Sigmoid colon (tissue), 3 donors: ENCODE measurements around the gene HHIP.

ENCODE experiments used
- POLR2A ChIP-seq, 2 donors: fragments of 450-650 bp; IDR thresholded peaks; one replicate each; pipeline ENCODE4 v1.6.1; 2016; ENCODE audit warnings: antibody characterized with exemption in 2 of 2, mild to moderate bottlenecking in 2 of 2, moderate library complexity in 2 of 2
- TF ChIP-seq, protein P1 (sequence below), 4 experiments: fragments of 450-650 bp in 3 of 4; fragments of 200-600 bp in 1 of 4; IDR thresholded peaks; one replicate each; pipeline ENCODE4 v1.5.1; 2016 to 2019; ENCODE audit warnings: antibody characterized with exemption in 4 of 4, mild to moderate bottlenecking in 3 of 4, moderate library complexity in 2 of 4

GRCh38 chr4:144681806-144682205 lies 35.9 kb downstream of the HHIP start:
- TF ChIP-seq, protein P1, sequence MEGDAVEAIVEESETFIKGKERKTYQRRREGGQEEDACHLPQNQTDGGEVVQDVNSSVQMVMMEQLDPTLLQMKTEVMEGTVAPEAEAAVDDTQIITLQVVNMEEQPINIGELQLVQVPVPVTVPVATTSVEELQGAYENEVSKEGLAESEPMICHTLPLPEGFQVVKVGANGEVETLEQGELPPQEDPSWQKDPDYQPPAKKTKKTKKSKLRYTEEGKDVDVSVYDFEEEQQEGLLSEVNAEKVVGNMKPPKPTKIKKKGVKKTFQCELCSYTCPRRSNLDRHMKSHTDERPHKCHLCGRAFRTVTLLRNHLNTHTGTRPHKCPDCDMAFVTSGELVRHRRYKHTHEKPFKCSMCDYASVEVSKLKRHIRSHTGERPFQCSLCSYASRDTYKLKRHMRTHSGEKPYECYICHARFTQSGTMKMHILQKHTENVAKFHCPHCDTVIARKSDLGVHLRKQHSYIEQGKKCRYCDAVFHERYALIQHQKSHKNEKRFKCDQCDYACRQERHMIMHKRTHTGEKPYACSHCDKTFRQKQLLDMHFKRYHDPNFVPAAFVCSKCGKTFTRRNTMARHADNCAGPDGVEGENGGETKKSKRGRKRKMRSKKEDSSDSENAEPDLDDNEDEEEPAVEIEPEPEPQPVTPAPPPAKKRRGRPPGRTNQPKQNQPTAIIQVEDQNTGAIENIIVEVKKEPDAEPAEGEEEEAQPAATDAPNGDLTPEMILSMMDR (IDR thresholded peaks at IDR 0.05), result no peak
- no peak for TF ChIP-seq POLR2A (IDR thresholded peaks at IDR 0.05)
